H1 (cell line): Measurements from ENCODE around the gene DZIP1L. TPM values are rescaled to one million over a fixed set of nuclear protein-coding genes. Genes with fewer than 3 reads are reported as not detected.
A peak's percentile ranks its signal among the peaks of the same experiment; 100 is the strongest.

Source experiments
- CBX5 ChIP-seq: fragments of 300-800, 300-1000 bp; sonication (generic); IDR thresholded peaks from 2 replicates; pipeline ENCODE4 v1.7.1; 2016; ENCODE audit warnings: antibody characterized with exemption, low read length, low read depth
- KDM1A ChIP-seq: fragments of 200-600, 300-600 bp; sonication (generic); IDR thresholded peaks from 2 replicates; pipeline ENCODE4 v1.7.1; 2016; ENCODE audit warnings: mild to moderate bottlenecking, low read length, borderline replicate concordance
- POLR2AphosphoS5 ChIP-seq: IDR thresholded peaks from 2 replicates; pipeline ENCODE4 v1.6.1; 2011; ENCODE audit warnings: low read depth, low read length
- SIX5 ChIP-seq: IDR thresholded peaks from 2 replicates; pipeline ENCODE4 v1.6.1; 2011; ENCODE audit warnings: mild to moderate bottlenecking, low read depth, low read length
- SP1 ChIP-seq: IDR thresholded peaks from 2 replicates; pipeline ENCODE4 v1.6.1; 2011; ENCODE audit warnings: low read depth, low read length
- TBP ChIP-seq: IDR thresholded peaks from 2 replicates; pipeline ENCODE4 v1.6.1; 2011; ENCODE audit warnings: low read depth, low read length, improper control_type of control experiment
- TCF12 ChIP-seq: IDR thresholded peaks from 2 replicates; pipeline ENCODE4 v1.6.1; 2011; ENCODE audit warnings: low read depth, mild to moderate bottlenecking, low read length
- polyA plus RNA-seq, 7 experiments: library from polyadenylated mRNA; depleted of rRNA in 3 of 7; stranded (reverse) in 5 of 7; unstranded in 2 of 7; fragments of >200 nt in 5 of 7; fragments of 200-250 nt in 2 of 7; gene quantifications; 1 replicate in 5 of 7; 2 replicates in 1 of 7; 4 replicates in 1 of 7; pipeline versions ENCODE4 v1.2.1 to v1.2.3, GENCODE V29; 2011 to 2013; ENCODE audit warnings: missing spikeins in 2 of 7, mixed read lengths in 2 of 7
- total RNA-seq: library from RNA; stranded (reverse); fragmentation: NEBNext Ultra II Directional; extraction: Animal tissue kit (Norgen Biotek cat#: 25700); gene quantifications from 2 replicates; pipeline ENCODE4 v1.2.1, GENCODE V29; 2021
- TF ChIP-seq, protein P1 (sequence below), 3 experiments: IDR thresholded peaks; 1 replicate in 2 of 3; 2 replicates in 1 of 3; pipeline versions ENCODE4 v1.5.1 to v1.6.1; 2011; ENCODE audit warnings: low read length in 3 of 3, mild to moderate bottlenecking in 3 of 3, inconsistent platforms in 2 of 3, low read depth in 1 of 3, moderate library complexity in 1 of 3; ENCODE audit not compliant: insufficient read depth in 1 of 3; ENCODE audit errors: control extremely low read depth in 1 of 3
- TF ChIP-seq, protein P2 (sequence below): IDR thresholded peaks from 2 replicates; pipeline ENCODE4 v1.6.1; 2012; ENCODE audit warnings: inconsistent platforms

DZIP1L gene
- total and polyA plus RNA-seq, 2 of the 8 experiments (the other 6 are each of a cell fraction or from before 2014, with no cell fraction given): 6.5 to 8.3 TPM

DNA sequence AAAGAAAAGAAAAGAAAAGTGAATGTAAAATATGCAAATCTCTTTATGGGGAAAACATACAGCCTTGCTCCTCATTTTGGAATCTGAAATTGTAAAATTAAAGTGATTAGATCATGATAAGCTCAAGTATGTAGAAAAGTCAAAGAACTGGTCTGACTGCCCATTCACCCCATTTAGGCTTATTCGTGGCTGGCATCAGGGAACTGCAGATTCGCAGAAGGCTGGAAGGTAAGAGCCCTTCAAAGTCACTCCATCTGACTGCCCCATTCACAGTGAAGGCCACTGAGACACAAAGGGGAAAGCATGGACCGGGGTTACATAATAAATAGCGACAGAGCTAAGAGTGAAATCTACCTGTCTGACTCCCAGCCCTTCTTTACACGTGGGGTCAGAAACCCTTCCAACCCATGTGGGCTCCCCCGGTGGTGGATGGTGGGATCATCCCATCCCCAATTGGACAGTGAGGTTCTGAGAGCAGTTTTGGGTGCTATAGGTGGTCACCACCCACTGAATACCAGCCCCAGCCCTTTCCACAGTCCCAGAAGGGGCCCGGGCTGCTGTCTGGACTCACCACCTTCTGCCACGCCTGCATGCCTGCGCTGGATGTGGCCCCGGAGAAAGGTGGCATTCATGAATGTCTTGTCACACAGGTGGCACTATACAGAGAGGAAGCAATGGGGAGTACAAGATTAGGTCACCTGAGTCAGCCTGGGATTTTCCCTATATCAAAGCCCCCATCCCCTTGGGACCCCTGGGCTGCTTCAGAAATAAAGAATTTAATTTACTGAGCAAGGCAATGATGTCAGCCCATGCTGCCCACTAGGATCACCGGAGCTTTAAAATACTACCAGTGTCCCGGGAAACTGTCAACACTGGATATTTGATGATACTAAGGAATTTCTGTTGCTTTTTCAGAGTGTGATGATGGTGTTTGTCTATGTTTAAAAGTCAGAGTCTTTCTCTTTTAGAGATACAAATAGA is 17.9 kb downstream of the DZIP1L start (continued):
- no peak for TF ChIP-seq KDM1A
- no peak for TF ChIP-seq TBP
- TF ChIP-seq, protein P1, sequence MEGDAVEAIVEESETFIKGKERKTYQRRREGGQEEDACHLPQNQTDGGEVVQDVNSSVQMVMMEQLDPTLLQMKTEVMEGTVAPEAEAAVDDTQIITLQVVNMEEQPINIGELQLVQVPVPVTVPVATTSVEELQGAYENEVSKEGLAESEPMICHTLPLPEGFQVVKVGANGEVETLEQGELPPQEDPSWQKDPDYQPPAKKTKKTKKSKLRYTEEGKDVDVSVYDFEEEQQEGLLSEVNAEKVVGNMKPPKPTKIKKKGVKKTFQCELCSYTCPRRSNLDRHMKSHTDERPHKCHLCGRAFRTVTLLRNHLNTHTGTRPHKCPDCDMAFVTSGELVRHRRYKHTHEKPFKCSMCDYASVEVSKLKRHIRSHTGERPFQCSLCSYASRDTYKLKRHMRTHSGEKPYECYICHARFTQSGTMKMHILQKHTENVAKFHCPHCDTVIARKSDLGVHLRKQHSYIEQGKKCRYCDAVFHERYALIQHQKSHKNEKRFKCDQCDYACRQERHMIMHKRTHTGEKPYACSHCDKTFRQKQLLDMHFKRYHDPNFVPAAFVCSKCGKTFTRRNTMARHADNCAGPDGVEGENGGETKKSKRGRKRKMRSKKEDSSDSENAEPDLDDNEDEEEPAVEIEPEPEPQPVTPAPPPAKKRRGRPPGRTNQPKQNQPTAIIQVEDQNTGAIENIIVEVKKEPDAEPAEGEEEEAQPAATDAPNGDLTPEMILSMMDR (IDR thresholded peaks at IDR 0.05; ENCODE audit: control extremely low read depth in 1 of 3, insufficient read depth in 1 of 3, low read depth in 1 of 3, low read length in 3 of 3): peak; percentile 45 to 79 (median 72)
- no peak for TF ChIP-seq TCF12
- no peak for TF ChIP-seq SIX5
- TF ChIP-seq, protein P2, sequence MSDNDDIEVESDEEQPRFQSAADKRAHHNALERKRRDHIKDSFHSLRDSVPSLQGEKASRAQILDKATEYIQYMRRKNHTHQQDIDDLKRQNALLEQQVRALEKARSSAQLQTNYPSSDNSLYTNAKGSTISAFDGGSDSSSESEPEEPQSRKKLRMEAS: peak; percentile 58; the same call in 1 of the 2 replicates
- TF ChIP-seq SP1: no peak
- no peak for TF ChIP-seq CBX5
- no peak for TF ChIP-seq POLR2AphosphoS5
